Measurements from ENCODE around the gene SIMC1.

SIMC1 gene

DNA sequence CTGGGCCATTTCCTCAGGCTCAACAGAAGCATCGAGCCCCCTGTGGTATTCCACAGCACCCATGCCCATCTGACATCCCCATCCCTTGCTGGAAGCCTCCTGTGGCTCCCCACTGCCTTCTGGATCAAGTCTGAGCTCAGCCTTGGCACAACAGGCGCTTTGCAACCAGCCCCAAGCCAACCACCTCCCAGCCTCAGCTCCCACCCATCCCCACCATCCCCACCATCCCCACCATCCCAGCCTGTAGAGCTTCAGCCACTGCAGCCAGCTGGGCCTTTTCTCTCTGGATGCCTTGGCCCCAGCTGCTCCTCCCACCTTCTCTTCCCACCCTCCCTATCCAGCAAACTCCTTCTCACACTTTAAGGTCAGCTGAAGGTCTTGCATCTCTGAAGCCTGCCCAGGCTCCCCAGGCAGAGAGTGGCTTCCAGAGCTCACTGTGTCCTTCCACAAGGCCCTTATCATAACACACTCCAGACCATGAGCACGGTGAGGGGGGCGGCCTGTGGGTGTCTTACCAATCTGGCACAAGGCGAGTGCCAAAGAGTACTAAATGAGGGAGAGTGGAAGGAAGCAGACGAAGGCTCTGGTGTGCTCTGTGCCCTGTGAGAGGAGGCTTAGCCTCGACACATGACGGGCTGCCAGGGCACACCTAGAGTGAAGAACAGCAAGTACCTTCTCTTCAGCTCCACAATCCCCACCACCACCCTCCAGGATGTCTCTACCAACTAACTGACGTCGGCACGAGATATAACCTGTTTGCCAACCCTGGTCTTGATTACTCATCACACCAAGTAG, 156.9 kb downstream of the SIMC1 start:
- no peaks in the 10 kb centered on the region for H3K27me3 ChIP-seq (ENCODE audit: insufficient read depth, low read length, poor library complexity)
- H3K4me3 ChIP-seq (ENCODE audit: low read depth in 1 of 2, low read length in 2 of 2) = no peak overlapping the region
- H3K4me1 ChIP-seq (ENCODE audit: insufficient read depth, low read length) = peaks cover 4% of the 10 kb centered on the region
- H3K27ac ChIP-seq (ENCODE audit: low read length) = no peak overlapping the region
- TF ChIP-seq, protein P1, sequence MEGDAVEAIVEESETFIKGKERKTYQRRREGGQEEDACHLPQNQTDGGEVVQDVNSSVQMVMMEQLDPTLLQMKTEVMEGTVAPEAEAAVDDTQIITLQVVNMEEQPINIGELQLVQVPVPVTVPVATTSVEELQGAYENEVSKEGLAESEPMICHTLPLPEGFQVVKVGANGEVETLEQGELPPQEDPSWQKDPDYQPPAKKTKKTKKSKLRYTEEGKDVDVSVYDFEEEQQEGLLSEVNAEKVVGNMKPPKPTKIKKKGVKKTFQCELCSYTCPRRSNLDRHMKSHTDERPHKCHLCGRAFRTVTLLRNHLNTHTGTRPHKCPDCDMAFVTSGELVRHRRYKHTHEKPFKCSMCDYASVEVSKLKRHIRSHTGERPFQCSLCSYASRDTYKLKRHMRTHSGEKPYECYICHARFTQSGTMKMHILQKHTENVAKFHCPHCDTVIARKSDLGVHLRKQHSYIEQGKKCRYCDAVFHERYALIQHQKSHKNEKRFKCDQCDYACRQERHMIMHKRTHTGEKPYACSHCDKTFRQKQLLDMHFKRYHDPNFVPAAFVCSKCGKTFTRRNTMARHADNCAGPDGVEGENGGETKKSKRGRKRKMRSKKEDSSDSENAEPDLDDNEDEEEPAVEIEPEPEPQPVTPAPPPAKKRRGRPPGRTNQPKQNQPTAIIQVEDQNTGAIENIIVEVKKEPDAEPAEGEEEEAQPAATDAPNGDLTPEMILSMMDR (IDR thresholded peaks at IDR 0.05; ENCODE audit: borderline replicate concordance, extremely low read depth, low read length, poor library complexity, severe bottlenecking) = no peak
- TF ChIP-seq EZH2 (IDR thresholded peaks at IDR 0.05; ENCODE audit: borderline replicate concordance, low read depth, low read length, severe bottlenecking) = no peak
- H3K4me2 ChIP-seq (ENCODE audit: insufficient read depth, low read length) = no peak overlapping the region
- no peak overlapping the region for H3K9ac ChIP-seq (ENCODE audit: low read depth, low read length)
- DNase-seq (no peak), ATAC-seq (ENCODE audit: insufficient read depth, low read depth) (no peak)
- peaks cover 7% of the 10 kb centered on the region for H3K79me2 ChIP-seq (ENCODE audit: insufficient read depth, low read length)
- H4K20me1 ChIP-seq (ENCODE audit: insufficient read depth, low read length) = no peaks in the 10 kb centered on the region
- peaks cover 69% of the 10 kb centered on the region for H3K36me3 ChIP-seq (ENCODE audit: insufficient read depth, low read length)
- H2AFZ ChIP-seq (ENCODE audit: low read depth, low read length) = no peak overlapping the region
- no peaks in the 10 kb centered on the region for H3K9me3 ChIP-seq (ENCODE audit: insufficient read depth, low read length, severe bottlenecking)

All from DND-41 (cell line).